ENCODE measurements around the gene C9orf72.
"Not testable (repeated sequence)": the region's sequence is repeated elsewhere in the genome, so short reads cannot be mapped to it uniquely, and the experiment has no call there.

The C9orf72 gene

GRCh38 chr9:27572918-27573633 lies at the start of gene C9orf72:
C9orf72 (minus strand) TSS chr9:27573481; CDS start chr9:27567120, 6,361 bp downstream.
- DNase-seq = peak in 1 of 2 experiments; percentile 70

GRCh38 chr9:27622693-27623340 lies 49.5 kb upstream of the C9orf72 start:
- DNase-seq = no peak

DNA sequence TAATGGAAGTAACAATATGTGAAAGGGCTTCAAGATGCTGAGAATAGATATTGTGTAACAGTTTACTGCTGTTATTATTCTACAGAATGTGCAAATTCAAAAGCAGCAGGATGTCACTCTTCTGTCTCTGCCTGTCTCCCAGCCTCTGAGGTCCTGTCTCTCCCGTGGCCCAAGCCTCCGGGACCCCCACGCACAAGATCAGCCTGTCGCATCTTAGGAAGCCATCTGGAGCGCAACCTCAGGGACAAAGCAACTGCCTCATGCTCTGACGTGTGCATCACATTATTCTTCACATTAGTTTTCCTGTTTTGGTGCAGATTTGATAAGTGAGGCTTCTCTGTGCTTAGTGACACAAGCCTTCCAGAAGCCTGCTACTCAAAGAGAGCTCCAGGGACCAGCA lies 46.5 kb upstream of the C9orf72 start:
- DNase-seq = no peak

- DNase-seq = no peak
Observed at GRCh38 chr9:27618066-27618465, 44.8 kb upstream of the C9orf72 start.

- DNase-seq = no peak
Observed at GRCh38 chr9:27614551-27614950, 41.3 kb upstream of the C9orf72 start.

GRCh38 chr9:27612036-27612435 lies 38.8 kb upstream of the C9orf72 start:
- DNase-seq = not testable (repeated sequence)

- DNase-seq = no peak
Observed at GRCh38 chr9:27610622-27611021, 37.3 kb upstream of the C9orf72 start.

DNA sequence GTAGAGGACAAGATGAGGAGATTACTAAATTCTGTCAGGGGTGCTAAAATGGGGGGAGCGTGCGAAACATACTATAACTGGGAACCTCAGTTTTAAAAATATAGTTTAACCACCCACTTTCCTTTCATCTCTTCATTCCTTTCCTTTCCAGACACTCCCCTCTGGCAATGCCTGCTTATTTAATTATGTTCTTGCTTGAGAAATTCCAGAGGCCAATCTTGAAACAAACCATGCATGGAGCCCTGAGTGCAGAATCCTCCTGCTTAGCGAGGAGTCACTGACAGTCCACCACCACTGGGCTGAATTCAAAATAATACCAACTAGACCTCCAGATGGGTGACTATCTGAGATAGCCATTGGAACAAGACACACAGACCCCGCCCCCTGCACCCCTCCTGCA lies 29.7 kb upstream of the C9orf72 start:
- DNase-seq = no peak

- DNase-seq = no peak
Observed at GRCh38 chr9:27602142-27602861, 29.0 kb upstream of the C9orf72 start.

DNA sequence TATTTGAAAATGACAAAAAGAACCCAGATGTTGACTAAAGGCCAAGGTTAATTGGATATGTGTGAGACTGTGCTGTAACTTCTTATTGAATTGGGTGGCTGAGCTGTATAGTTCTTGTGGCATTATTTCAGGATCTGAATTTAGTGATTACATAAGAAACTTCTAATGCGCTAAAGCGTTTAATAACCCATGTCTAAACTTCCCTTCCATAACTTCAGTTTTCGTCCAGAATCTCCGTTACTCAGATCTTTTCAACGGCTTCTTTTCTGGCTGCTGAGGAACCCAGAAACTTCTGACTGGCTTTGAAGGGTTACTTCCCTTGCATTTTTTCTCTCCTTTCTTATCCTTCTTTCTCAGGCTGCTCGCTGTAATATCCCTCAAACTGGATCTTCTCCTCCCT lies 28.1 kb upstream of the C9orf72 start:
- no peak for DNase-seq

DNA sequence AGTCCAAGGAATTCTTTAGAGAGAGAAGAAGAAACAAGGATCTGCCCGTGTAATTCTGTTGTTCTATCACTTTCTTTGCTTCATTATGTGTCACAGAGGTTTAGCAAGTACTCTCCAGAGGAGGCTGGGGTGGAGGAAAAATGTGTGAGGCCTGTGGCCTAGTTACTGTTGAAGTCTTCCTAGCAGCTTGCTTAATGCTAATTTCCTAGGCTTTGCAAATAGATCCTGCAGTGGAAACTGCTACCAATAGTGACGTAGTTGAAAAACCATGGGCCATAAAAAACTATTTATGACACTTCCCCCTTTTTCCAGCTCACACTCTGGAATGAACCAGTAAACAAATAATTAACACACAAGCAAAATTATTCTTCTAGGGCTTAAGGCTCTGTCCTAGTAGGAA lies 27.0 kb upstream of the C9orf72 start:
- DNase-seq = no peak

- no peak for DNase-seq
Observed at GRCh38 chr9:27599870-27600238, 26.6 kb upstream of the C9orf72 start.

DNA sequence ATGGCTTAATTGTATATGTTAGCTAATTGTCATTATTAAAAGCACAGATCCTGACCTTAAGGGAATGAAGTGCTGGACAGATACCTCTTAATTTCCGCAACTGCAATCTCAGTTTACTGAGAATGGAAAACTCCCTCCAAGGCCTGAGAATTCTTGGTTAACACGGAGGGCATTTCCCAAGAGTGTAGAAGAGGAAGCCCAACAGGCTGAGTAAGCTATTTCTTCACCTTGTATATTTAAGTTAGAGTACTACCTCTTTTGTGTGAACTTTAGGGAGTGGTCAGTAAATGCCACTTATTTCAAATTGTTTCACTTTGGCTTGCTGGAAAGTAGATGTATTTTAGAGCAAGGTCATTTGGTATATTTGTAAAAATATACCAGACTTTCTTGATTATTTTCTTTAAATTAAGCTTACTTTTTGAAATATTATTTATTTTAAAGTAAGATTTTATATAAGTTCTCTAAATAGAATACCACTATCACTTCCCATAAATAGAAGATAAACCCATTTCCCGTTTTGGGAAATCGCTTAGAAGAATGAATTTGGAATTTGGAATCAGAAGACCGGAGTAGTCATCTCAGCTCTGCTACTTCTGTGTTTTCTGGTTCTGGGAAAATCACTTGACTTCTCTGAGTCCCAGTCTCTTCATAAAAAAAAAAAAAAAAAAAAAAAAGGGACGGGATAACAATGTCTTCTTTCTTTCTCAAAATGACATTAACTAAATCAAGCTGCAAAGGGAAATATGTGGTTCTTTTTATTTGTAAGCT lies 26.0 kb upstream of the C9orf72 start:
- no peak for DNase-seq

- DNase-seq = no peak
Observed at GRCh38 chr9:27595733-27596132, 22.5 kb upstream of the C9orf72 start.

- no peak for DNase-seq
Observed at GRCh38 chr9:27591672-27592071, 18.4 kb upstream of the C9orf72 start.

GRCh38 chr9:27591093-27591492 lies 17.8 kb upstream of the C9orf72 start:
- DNase-seq = no peak

DNA sequence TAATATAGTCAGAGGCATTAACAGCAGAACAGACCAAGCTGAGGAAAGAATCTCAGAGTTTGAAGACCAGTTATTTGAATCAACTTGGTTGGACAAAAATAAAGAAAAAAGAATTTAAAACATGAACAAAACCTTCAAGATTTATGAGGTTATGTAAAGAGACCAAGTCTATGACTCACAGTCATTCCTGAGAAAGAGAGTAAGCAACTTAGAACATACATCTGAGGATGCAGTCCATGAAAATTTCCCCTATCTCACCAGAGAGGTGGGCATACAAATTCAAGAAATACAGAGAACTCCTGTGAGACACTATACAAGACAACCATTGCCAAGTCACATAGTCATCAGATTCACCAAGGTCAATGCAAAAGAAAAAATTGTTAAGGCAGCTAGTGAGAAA lies 17.4 kb upstream of the C9orf72 start:
- DNase-seq = no peak

GRCh38 chr9:27589462-27589861 lies 16.2 kb upstream of the C9orf72 start:
- DNase-seq = no peak

- DNase-seq = no peak
Observed at GRCh38 chr9:27586304-27586703, 13.0 kb upstream of the C9orf72 start.

DNA sequence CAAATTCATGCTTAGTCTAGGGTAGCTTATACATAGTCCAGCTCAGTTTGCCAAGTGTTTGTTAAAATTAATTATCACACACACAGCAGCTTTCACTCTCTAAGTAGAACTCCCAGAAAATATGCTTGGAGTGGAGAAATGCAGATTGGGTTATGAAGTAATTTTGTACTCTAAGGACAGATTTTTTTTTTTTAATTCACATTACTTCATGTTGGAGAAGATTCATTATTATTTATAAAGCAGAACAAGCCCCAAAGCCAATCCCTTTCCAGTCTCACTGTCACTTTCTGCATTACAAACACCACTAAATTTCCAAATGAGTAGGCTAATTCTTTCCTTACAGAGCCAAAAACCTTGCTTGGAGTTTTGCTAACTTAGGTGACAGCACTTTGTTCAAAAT lies 11.7 kb upstream of the C9orf72 start:
- no peak for DNase-seq

- DNase-seq = no peak
Observed at GRCh38 chr9:27582794-27583193, 9.5 kb upstream of the C9orf72 start.

DNA sequence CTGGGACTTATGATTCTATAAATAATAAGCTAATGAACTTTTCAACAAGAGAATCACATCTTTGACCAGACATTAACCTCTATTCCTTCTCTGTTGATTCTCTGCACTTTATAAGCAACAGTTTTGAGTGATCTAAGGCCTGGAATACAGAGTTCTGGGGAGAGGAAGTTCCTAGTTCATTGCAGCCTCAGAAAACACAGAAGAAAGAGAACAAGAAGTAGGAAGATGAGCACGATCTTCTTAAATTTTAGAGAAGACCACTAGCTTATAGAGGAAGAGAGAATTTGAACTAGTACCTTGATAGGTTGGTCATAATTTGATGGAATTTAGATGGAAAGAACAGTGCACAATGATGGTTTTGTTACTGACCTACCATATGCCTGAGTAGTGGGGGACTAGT lies 8.5 kb upstream of the C9orf72 start:
- DNase-seq = no peak
